Gastroesophageal sphincter (tissue), 3 donors: ENCODE measurements around the gene KITLG.

Source experiments
- EP300 ChIP-seq: sonication (generic); formaldehyde crosslinking; IDR thresholded peaks from one replicate; pipeline ENCODE4 v1.6.1; 2017; ENCODE audit warnings: antibody characterized with exemption, mild to moderate bottlenecking
- POLR2A ChIP-seq, 2 donors: fragments of 450-650 bp; IDR thresholded peaks; one replicate each; pipeline ENCODE4 v1.6.1; 2017; ENCODE audit warnings: antibody characterized with exemption in 2 of 2, mild to moderate bottlenecking in 2 of 2, moderate library complexity in 1 of 2
- POLR2AphosphoS5 ChIP-seq: sonication (generic); formaldehyde crosslinking; IDR thresholded peaks from one replicate; pipeline ENCODE4 v1.6.1; 2017; ENCODE audit warnings: antibody characterized with exemption
- TF ChIP-seq, protein P1 (sequence below), 4 experiments: fragments of 200-600 bp in 2 of 4; fragments of 450-650 bp in 2 of 4; sonication (generic) in 1 of 4; IDR thresholded peaks; one replicate each; pipeline ENCODE4 v1.5.1; 2017 to 2019; ENCODE audit warnings: antibody characterized with exemption in 4 of 4, mild to moderate bottlenecking in 2 of 4, moderate library complexity in 2 of 4

DNA sequence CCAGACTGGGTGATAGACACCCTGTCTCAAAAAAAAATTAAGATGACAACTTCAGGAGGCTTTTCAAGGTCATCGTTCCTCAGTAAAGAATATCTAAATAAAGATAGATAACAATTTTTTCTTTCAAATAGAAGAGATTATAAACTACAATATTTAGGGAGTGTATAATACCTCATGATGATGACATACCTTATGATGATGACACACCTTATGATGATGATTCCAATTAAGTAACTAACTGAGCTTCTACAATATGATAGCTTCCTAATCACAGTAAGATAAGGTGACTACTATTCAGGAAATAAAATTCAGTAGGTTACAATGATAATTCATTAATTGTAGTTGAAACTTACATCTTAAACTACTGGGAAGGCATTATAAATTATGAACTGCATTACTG, 40.4 kb downstream of the KITLG start:
- TF ChIP-seq POLR2A (IDR thresholded peaks at IDR 0.05) = no peak
- TF ChIP-seq, protein P1, sequence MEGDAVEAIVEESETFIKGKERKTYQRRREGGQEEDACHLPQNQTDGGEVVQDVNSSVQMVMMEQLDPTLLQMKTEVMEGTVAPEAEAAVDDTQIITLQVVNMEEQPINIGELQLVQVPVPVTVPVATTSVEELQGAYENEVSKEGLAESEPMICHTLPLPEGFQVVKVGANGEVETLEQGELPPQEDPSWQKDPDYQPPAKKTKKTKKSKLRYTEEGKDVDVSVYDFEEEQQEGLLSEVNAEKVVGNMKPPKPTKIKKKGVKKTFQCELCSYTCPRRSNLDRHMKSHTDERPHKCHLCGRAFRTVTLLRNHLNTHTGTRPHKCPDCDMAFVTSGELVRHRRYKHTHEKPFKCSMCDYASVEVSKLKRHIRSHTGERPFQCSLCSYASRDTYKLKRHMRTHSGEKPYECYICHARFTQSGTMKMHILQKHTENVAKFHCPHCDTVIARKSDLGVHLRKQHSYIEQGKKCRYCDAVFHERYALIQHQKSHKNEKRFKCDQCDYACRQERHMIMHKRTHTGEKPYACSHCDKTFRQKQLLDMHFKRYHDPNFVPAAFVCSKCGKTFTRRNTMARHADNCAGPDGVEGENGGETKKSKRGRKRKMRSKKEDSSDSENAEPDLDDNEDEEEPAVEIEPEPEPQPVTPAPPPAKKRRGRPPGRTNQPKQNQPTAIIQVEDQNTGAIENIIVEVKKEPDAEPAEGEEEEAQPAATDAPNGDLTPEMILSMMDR (IDR thresholded peaks at IDR 0.05) = no peak
- TF ChIP-seq EP300 = no peak
- TF ChIP-seq POLR2AphosphoS5 = no peak
